OCI-LY1 (cell line): ENCODE measurements around the gene KCTD2.

ENCODE experiments used
- CTCF ChIP-seq: fragments of 200-600 bp; sonication (generic), shearing (Covaris generic); IDR thresholded peaks from 2 replicates; pipeline ENCODE4 v1.5.1; 2017; ENCODE audit warnings: mild to moderate bottlenecking, antibody characterized with exemption, low read length, moderate library complexity, mixed read lengths
- EZH2 ChIP-seq: fragments of 200-600 bp; sonication (generic), shearing (Covaris generic); IDR thresholded peaks from 2 replicates; pipeline ENCODE4 v1.8.0; 2017; ENCODE audit warnings: borderline replicate concordance, mixed run types, mild to moderate bottlenecking, antibody characterized with exemption, low read length, moderate library complexity, mixed read lengths

- TF ChIP-seq EZH2 (no peak), CTCF (no peak)
These were observed 67.7 kb downstream of the KCTD2 start for GRCh38 chr17:75114552-75115314.
